Measurements from ENCODE around the gene DEXI.

GRCh38 chr16:10961231-10961630 is 19.0 kb upstream of the DEXI start:
- TF ChIP-seq POLR2A (IDR thresholded peaks at IDR 0.05) = no peak
- TF ChIP-seq, protein P1, sequence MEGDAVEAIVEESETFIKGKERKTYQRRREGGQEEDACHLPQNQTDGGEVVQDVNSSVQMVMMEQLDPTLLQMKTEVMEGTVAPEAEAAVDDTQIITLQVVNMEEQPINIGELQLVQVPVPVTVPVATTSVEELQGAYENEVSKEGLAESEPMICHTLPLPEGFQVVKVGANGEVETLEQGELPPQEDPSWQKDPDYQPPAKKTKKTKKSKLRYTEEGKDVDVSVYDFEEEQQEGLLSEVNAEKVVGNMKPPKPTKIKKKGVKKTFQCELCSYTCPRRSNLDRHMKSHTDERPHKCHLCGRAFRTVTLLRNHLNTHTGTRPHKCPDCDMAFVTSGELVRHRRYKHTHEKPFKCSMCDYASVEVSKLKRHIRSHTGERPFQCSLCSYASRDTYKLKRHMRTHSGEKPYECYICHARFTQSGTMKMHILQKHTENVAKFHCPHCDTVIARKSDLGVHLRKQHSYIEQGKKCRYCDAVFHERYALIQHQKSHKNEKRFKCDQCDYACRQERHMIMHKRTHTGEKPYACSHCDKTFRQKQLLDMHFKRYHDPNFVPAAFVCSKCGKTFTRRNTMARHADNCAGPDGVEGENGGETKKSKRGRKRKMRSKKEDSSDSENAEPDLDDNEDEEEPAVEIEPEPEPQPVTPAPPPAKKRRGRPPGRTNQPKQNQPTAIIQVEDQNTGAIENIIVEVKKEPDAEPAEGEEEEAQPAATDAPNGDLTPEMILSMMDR (IDR thresholded peaks at IDR 0.05) = no peak
